Duodenal mucosa (tissue), 2 donors: ENCODE data around the gene KRTAP5-10.
"Not testable (repeated sequence)": the region's sequence is repeated elsewhere in the genome, so short reads cannot be mapped to it uniquely, and the experiment has no call there.

Source experiments
- H3K27ac ChIP-seq: one replicate; pipeline ENCODE4 v1.7.0; 2013; ENCODE audit warnings: low read depth, low read length
- H3K27me3 ChIP-seq, 2 donors: one replicate each; pipeline ENCODE4 v1.7.0; 2013; ENCODE audit warnings: low read length in 2 of 2, control low read depth in 1 of 2; ENCODE audit not compliant: insufficient read depth in 2 of 2, control insufficient read depth in 1 of 2
- H3K36me3 ChIP-seq, 2 donors: one replicate each; pipeline ENCODE4 v1.7.0; 2013; ENCODE audit warnings: low read length in 2 of 2, control low read depth in 1 of 2; ENCODE audit not compliant: insufficient read depth in 2 of 2, control insufficient read depth in 1 of 2
- H3K4me1 ChIP-seq, 2 donors: one replicate each; pipeline ENCODE4 v1.7.0; 2013; ENCODE audit warnings: low read length in 2 of 2, control low read depth in 1 of 2; ENCODE audit not compliant: insufficient read depth in 2 of 2, control insufficient read depth in 1 of 2
- H3K4me3 ChIP-seq, 2 donors: one replicate each; pipeline ENCODE4 v1.7.0; 2013; ENCODE audit warnings: low read length in 2 of 2, low read depth in 1 of 2
- H3K9ac ChIP-seq, 2 donors: one replicate each; pipeline ENCODE4 v1.7.0; 2013; ENCODE audit warnings: low read length in 2 of 2, low read depth in 1 of 2
- H3K9me3 ChIP-seq, 2 donors: one replicate each; pipeline ENCODE4 v1.7.0; 2013; ENCODE audit warnings: low read length in 2 of 2, control low read depth in 1 of 2; ENCODE audit not compliant: control insufficient read depth in 1 of 2

The KRTAP5-10 gene

GRCh38 chr11:71582309-71582895 is 17.0 kb downstream of the KRTAP5-10 start, which contains the start of gene KRTAP5-11:
Gene KRTAP5-11, minus strand, starts transcription at chr11:71582875. Its CDS starts 38 bp downstream, at chr11:71582837.
- peaks cover 0 to 5% of the 10 kb centered on the region in 2 donors for H3K4me1 ChIP-seq
- H3K9me3 ChIP-seq = no peaks in the 10 kb centered on the region
- H3K36me3 ChIP-seq = no peaks in the 10 kb centered on the region
- H3K4me3 ChIP-seq = no peak within 1 kb of the TSS
- H3K9ac ChIP-seq = no peak within 1 kb of the TSS
- no peak within 1 kb of the TSS for H3K27ac ChIP-seq
- H3K27me3 ChIP-seq = no peaks in the 10 kb centered on the region

GRCh38 chr11:71582969-71583368 is 17.6 kb downstream of the KRTAP5-10 start:
- not testable (repeated sequence) for H3K27ac ChIP-seq, H3K27me3 ChIP-seq, H3K9me3 ChIP-seq, H3K4me1 ChIP-seq, H3K36me3 ChIP-seq, H3K4me3 ChIP-seq, H3K9ac ChIP-seq

- not testable (repeated sequence) for H3K4me1 ChIP-seq, H3K9ac ChIP-seq, H3K27me3 ChIP-seq, H3K36me3 ChIP-seq, H3K27ac ChIP-seq, H3K9me3 ChIP-seq, H3K4me3 ChIP-seq
Measured at GRCh38 chr11:71585673-71586072, 20.3 kb downstream of the KRTAP5-10 start.

DNA sequence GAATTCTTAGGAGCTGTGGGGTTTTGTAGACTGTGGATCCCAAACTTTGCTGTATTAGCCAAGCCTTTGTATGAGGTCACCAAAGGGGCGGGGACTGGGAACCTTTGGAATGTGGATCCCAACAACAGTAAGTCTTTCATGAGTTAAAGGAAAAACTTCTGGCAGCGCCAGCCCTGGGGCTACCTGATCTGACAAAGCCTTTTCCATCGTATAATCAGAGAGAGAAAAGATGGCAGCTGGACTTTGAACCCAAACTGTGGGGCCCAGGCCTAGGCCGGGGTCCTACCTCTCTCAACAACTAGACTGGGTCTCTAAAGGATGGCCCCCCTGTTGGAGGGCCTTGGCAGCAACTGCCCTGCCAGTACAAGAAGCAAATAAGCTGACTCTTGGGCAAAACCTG is 23.0 kb downstream of the KRTAP5-10 start:
- not testable (repeated sequence) for H3K9me3 ChIP-seq, H3K36me3 ChIP-seq, H3K4me3 ChIP-seq, H3K9ac ChIP-seq, H3K4me1 ChIP-seq, H3K27ac ChIP-seq, H3K27me3 ChIP-seq

- not testable (repeated sequence) for H3K9me3 ChIP-seq, H3K4me3 ChIP-seq, H3K9ac ChIP-seq, H3K36me3 ChIP-seq, H3K27me3 ChIP-seq, H3K27ac ChIP-seq, H3K4me1 ChIP-seq
Measured at GRCh38 chr11:71588822-71589545, 23.6 kb downstream of the KRTAP5-10 start.

- not testable (repeated sequence) for H3K9me3 ChIP-seq, H3K36me3 ChIP-seq, H3K27ac ChIP-seq, H3K4me1 ChIP-seq, H3K27me3 ChIP-seq, H3K4me3 ChIP-seq, H3K9ac ChIP-seq
Measured at GRCh38 chr11:71589546-71589920, 24.2 kb downstream of the KRTAP5-10 start.

DNA sequence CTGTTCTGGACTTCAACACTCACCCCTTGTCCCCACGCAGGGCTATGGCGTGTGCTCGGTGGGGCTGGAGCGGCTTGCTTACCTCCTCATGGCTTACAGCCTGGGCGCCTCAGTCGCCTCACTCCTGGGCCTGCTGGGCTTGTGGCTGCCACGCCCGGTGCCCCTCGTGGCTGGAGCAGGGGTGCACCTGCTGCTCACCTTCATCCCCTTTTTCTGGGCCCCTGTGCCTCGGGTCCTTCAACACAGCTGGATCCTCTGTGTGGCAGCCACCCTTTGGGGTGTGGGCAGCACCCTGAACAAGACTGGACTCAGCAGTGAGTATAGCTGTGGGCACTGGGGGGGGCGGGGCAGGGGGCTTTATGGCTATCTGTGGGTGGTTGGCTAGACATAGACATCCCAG is 37.9 kb downstream of the KRTAP5-10 start:
- H3K27ac ChIP-seq, H3K4me3 ChIP-seq, H3K27me3 ChIP-seq, H3K9ac ChIP-seq, H3K36me3 ChIP-seq, H3K9me3 ChIP-seq, H3K4me1 ChIP-seq: not testable (repeated sequence)

DNA sequence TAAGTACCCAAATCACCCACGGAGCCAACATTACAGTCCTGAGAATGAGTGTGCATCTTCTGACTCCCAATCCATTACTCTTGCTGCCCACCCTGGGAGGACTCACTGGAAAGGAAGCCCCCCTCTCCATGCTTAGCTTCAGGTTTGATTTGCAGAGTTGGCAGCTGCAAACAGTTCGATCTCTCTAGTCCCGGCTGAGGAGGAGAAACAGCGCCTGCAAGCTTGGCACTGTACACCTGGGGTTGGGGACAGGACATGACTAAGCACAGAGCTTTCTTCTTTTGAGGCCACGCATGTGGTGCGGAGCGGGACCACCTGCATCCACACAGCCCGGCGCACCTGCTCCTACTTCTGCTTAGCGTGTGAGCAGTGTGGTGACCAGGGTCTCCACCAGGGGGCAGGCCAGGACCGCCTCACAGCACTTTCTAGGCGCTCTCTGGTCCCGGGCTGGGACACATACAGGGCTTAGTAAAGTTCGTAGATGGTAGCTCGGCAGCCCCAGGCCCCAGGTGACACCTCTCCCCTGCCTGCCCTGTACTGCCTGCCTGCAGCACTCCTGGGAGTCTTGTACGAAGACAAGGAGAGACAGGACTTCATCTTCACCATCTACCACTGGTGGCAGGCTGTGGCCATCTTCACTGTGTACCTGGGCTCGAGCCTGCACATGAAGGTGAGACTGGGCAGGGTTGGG is 39.6 kb downstream of the KRTAP5-10 start:
- not testable (repeated sequence) for H3K4me1 ChIP-seq, H3K36me3 ChIP-seq, H3K4me3 ChIP-seq, H3K27ac ChIP-seq, H3K9me3 ChIP-seq, H3K9ac ChIP-seq, H3K27me3 ChIP-seq

DNA sequence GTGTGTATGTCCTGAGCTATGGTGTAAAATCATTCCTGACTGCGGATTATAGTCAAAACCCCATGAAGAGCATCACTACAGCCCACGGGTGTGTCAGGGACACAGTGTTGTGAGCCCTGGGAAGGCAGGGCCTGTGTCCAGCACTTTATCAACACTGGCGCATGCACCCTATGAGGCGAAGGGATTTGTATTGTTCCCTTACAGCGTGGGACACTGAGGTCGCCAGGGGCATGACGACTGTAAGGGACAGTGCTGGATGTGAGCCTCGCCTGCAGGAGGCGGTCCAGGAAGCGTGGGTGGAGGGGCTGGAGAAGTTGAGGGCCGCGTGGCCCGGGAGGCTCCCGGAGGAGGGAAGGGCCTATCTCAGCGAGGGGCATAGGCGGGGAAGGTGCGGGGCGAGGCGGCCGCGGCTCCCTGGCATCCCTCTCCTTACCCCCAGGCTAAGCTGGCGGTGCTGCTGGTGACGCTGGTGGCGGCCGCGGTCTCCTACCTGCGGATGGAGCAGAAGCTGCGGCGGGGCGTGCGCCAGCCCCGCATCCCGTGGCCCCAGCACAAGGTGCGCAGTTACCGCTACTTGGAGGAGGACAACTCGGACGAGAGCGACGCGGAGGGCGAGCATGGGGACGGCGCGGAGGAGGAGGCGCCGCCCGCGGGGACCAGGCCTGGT is 41.6 kb downstream of the KRTAP5-10 start:
- H3K36me3 ChIP-seq, H3K9ac ChIP-seq, H3K27ac ChIP-seq, H3K9me3 ChIP-seq, H3K4me1 ChIP-seq, H3K27me3 ChIP-seq: not testable (repeated sequence)
- H3K4me3 ChIP-seq = peak overlapping the region in 1 of 2 donors; percentile 28

- H3K9ac ChIP-seq, H3K4me1 ChIP-seq, H3K27me3 ChIP-seq, H3K36me3 ChIP-seq, H3K27ac ChIP-seq, H3K9me3 ChIP-seq: not testable (repeated sequence)
- peak overlapping the region in 1 of 2 donors; percentile 28 for H3K4me3 ChIP-seq
Measured at GRCh38 chr11:71607520-71608216, 42.3 kb downstream of the KRTAP5-10 start.
